Endothelial cell (in vitro differentiated cells): Measurements from ENCODE around the gene DMXL2. TPM values are rescaled to one million over a fixed set of nuclear protein-coding genes. Genes with fewer than 3 reads are reported as not detected.

Source experiments
- DNase-seq: peaks from one replicate; pipeline ENCODE4 v3.0.0; 2021; ENCODE audit warnings: low spot score
- H3K27ac Mint-ChIP-seq: one replicate; pipeline ENCODE4 v1.8.0; 2021; ENCODE audit warnings: mixed read lengths, inconsistent platforms; ENCODE audit not compliant: unreplicated experiment
- H3K27me3 Mint-ChIP-seq: one replicate; pipeline ENCODE4 v1.8.0; 2021; ENCODE audit warnings: mild to moderate bottlenecking, moderate library complexity, mixed read lengths, inconsistent platforms; ENCODE audit not compliant: unreplicated experiment
- H3K36me3 Mint-ChIP-seq: one replicate; pipeline ENCODE4 v1.8.0; 2021; ENCODE audit warnings: mild to moderate bottlenecking, low read depth, mixed read lengths, inconsistent platforms; ENCODE audit not compliant: unreplicated experiment
- H3K4me1 Mint-ChIP-seq: one replicate; pipeline ENCODE4 v1.8.0; 2021; ENCODE audit warnings: mild to moderate bottlenecking, mixed read lengths, inconsistent platforms; ENCODE audit not compliant: unreplicated experiment
- H3K4me3 Mint-ChIP-seq: one replicate; pipeline ENCODE4 v1.8.0; 2021; ENCODE audit warnings: mild to moderate bottlenecking, mixed read lengths, inconsistent platforms; ENCODE audit not compliant: unreplicated experiment
- H3K9me3 Mint-ChIP-seq: one replicate; pipeline ENCODE4 v1.8.0; 2021; ENCODE audit warnings: mixed read lengths, inconsistent platforms; ENCODE audit not compliant: unreplicated experiment
- total RNA-seq: library from RNA; stranded (reverse); fragmentation: NEBNext Ultra II Directional; extraction: Animal tissue kit (Norgen Biotek cat#: 25700); gene quantifications from one replicate; pipeline ENCODE4 v1.2.1, GENCODE V29; 2021; ENCODE audit not compliant: unreplicated experiment
- TF ChIP-seq, protein P1 (sequence below): fragments of 200-600 bp; sonication (generic); IDR thresholded peaks from one replicate; pipeline ENCODE4 v1.5.0; 2021; ENCODE audit warnings: antibody characterized with exemption; ENCODE audit not compliant: unreplicated experiment

Gene DMXL2
- total RNA-seq, 1 donor from 2014 or later, result 33.1 TPM

- H3K4me3 Mint-ChIP-seq, result peak overlapping the region; percentile 96
- H3K9me3 Mint-ChIP-seq, result no peaks in the 10 kb centered on the region
- peak overlapping the region; percentile 37 for H3K27ac Mint-ChIP-seq
- DNase-seq, result peak; percentile 40
- H3K4me1 Mint-ChIP-seq, result peaks cover 17% of the 10 kb centered on the region
- H3K36me3 Mint-ChIP-seq, result no peaks in the 10 kb centered on the region
- TF ChIP-seq, protein P1, sequence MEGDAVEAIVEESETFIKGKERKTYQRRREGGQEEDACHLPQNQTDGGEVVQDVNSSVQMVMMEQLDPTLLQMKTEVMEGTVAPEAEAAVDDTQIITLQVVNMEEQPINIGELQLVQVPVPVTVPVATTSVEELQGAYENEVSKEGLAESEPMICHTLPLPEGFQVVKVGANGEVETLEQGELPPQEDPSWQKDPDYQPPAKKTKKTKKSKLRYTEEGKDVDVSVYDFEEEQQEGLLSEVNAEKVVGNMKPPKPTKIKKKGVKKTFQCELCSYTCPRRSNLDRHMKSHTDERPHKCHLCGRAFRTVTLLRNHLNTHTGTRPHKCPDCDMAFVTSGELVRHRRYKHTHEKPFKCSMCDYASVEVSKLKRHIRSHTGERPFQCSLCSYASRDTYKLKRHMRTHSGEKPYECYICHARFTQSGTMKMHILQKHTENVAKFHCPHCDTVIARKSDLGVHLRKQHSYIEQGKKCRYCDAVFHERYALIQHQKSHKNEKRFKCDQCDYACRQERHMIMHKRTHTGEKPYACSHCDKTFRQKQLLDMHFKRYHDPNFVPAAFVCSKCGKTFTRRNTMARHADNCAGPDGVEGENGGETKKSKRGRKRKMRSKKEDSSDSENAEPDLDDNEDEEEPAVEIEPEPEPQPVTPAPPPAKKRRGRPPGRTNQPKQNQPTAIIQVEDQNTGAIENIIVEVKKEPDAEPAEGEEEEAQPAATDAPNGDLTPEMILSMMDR, result no peak
- no peaks in the 10 kb centered on the region for H3K27me3 Mint-ChIP-seq
Observed at GRCh38 chr15:51621936-51622603, 501 bp downstream of the DMXL2 start.

- TF ChIP-seq, protein P1, result no peak
- peaks cover 17% of the 10 kb centered on the region for H3K4me1 Mint-ChIP-seq
- no peaks in the 10 kb centered on the region for H3K9me3 Mint-ChIP-seq
- DNase-seq, result no peak
- H3K27ac Mint-ChIP-seq, result peak overlapping the region; percentile 37
- H3K27me3 Mint-ChIP-seq, result no peaks in the 10 kb centered on the region
- peak overlapping the region; percentile 96 for H3K4me3 Mint-ChIP-seq
- no peaks in the 10 kb centered on the region for H3K36me3 Mint-ChIP-seq
Observed at GRCh38 chr15:51621155-51621765, 1.3 kb downstream of the DMXL2 start.

GRCh38 chr15:51620641-51621040 lies 1.9 kb downstream of the DMXL2 start:
- no peak overlapping the region for H3K27ac Mint-ChIP-seq
- H3K9me3 Mint-ChIP-seq, result no peaks in the 10 kb centered on the region
- H3K4me1 Mint-ChIP-seq, result peaks cover 17% of the 10 kb centered on the region
- H3K27me3 Mint-ChIP-seq, result no peaks in the 10 kb centered on the region
- no peak for DNase-seq
- H3K36me3 Mint-ChIP-seq, result no peaks in the 10 kb centered on the region
- TF ChIP-seq, protein P1, result no peak
- peak overlapping the region; percentile 79 for H3K4me3 Mint-ChIP-seq

GRCh38 chr15:51620122-51620521 lies 2.4 kb downstream of the DMXL2 start:
- TF ChIP-seq, protein P1, result no peak

More at GRCh38 chr15:51620122-51620521, 2.4 kb downstream of the DMXL2 start:
- peaks cover 17% of the 10 kb centered on the region for H3K4me1 Mint-ChIP-seq
- H3K4me3 Mint-ChIP-seq, result no peak overlapping the region
- no peaks in the 10 kb centered on the region for H3K36me3 Mint-ChIP-seq
- no peak for DNase-seq
- H3K9me3 Mint-ChIP-seq, result no peaks in the 10 kb centered on the region
- H3K27me3 Mint-ChIP-seq, result no peaks in the 10 kb centered on the region
- no peak overlapping the region for H3K27ac Mint-ChIP-seq
